Pancreas (tissue), 10 donors: ENCODE results near the gene TCF4. TPM values are rescaled to one million over a fixed set of nuclear protein-coding genes. Genes with fewer than 3 reads are reported as not detected.

ENCODE experiments used
- ATAC-seq, 4 donors: fragments of 200-7000 bp; cut with Tn5 transposase; one replicate each; pipeline versions ENCODE4 v1.8.0 to v1.9.1; 2020; ENCODE audit warnings: mild to moderate bottlenecking in 4 of 4, moderate library complexity in 4 of 4
- DNase-seq, 6 donors: peaks; one replicate each; pipeline ENCODE4 v3.0.0-alpha.2; 2020
- FAIRE-seq: peaks from 2 replicates; lab custom pipeline; 2012; peaks lifted over from hg19 to GRCh38; lab: Jason Lieb, UNC
- H3K27ac ChIP-seq, 4 donors: fragments of 200-600 bp; sonication (generic); 1 replicate in 3 of 4; 2 replicates in 1 of 4; pipeline versions ENCODE4 v1.5.0 to v1.8.0; 2020
- H3K27me3 ChIP-seq, 4 donors: fragments of 200-600 bp; one replicate each; pipeline ENCODE4 v1.8.0; 2021
- H3K36me3 ChIP-seq, 3 donors: fragments of 200-600 bp; sonication (generic) in 1 of 3; one replicate each; pipeline versions ENCODE4 v1.5.0 to v1.8.0; 2020 to 2021
- H3K4me1 ChIP-seq, 3 donors: fragments of 200-600 bp; one replicate each; pipeline ENCODE4 v1.8.0; 2021
- H3K4me3 ChIP-seq, 4 donors: fragments of 200-600 bp; sonication (generic) in 2 of 4; one replicate each; pipeline versions ENCODE4 v1.5.0 to v1.8.0; 2020 to 2021
- H3K9me3 ChIP-seq, 4 donors: fragments of 200-600 bp; one replicate each; pipeline ENCODE4 v1.8.0; 2021
- CTCF ChIP-seq, 4 donors: fragments of 200-600 bp; sonication (generic) in 3 of 4; IDR thresholded peaks; one replicate each; pipeline versions ENCODE4 v1.5.0 to v1.8.0; 2021; ENCODE audit warnings: antibody characterized with exemption in 4 of 4
- WGBS, 2 donors: extraction: QIAGEN DNeasy Blood & Tissue Kit; methylation state at CpG; one replicate each; pipeline ENCODE4 v1.1.7; 2013; 5-methylcytosine and 5-hydroxymethylcytosine counted together
- intact Hi-C, 3 donors: fragments of 100-400 bp; cut with DNase I; formaldehyde crosslinking; loops; one replicate each; pipeline versions ENCODE4 v1.11.1 to v1.14.2; 2022
- polyA plus RNA-seq, 2 donors: library from polyadenylated mRNA; stranded (reverse); fragments of 200-250 nt; gene quantifications; one replicate each; pipeline ENCODE4 v1.2.3, GENCODE V29; 2013
- total RNA-seq, 6 donors: library from RNA; stranded (reverse); fragmentation: NEBNext Ultra II Directional in 4 of 6; extraction: Animal tissue kit (Norgen Biotek cat#: 25700) in 4 of 6; gene quantifications; one replicate each; pipeline versions ENCODE4 v1.2.1 to v1.2.4, GENCODE V29; 2021 to 2023
- donor health status: healthy with polysubstance abuse.
- donor health status: DM: no; HTN: no; CAD: no; lungs with moderate emphysema.
- donor health status: DM: no; HTN: no; CAD: no.
- donor health status: control.
- donor health status: control.
- donor health status: Bipolar disorder and iron deficiency.
- donor health status: DM: yes; HTN: yes; CAD: no.
- donor health status: DM: no; HTN: no; CAD: no.
- donor health status: DM: no; HTN: no; CAD: no.
- donor health status: DM: yes; HTN: yes; CAD: no.

TCF4 gene
- total and polyA plus RNA-seq, 8 donors = 4.4 to 27.9 (median 10.5) TPM

GRCh38 chr18:55440988-55441387, 147.0 kb downstream of the TCF4 start:
- DNase-seq (no peak), FAIRE-seq (no peak)
- no peak for TF ChIP-seq CTCF (IDR thresholded peaks at IDR 0.05)

GRCh38 chr18:55439056-55439455, 148.9 kb downstream of the TCF4 start:
- Histone ChIP-seq H3K36me3 (no peaks in the 10 kb centered on the region), H3K27ac (no peak overlapping the region), H3K27me3 (no peaks in the 10 kb centered on the region), H3K4me3 (no peak overlapping the region), H3K9me3 (no peaks in the 10 kb centered on the region), H3K4me1 (no peaks in the 10 kb centered on the region)
- WGBS, 2 donors = 87 to 88% methylated on average over 3 of the region's 3 CpGs
- intact Hi-C loops = no loop called here
- no peak for TF ChIP-seq CTCF (IDR thresholded peaks at IDR 0.05)
- FAIRE-seq (no peak), ATAC-seq (no peak), DNase-seq (no peak)

More at GRCh38 chr18:55440988-55441387, 147.0 kb downstream of the TCF4 start:
- Histone ChIP-seq H3K9me3 (no peaks in the 10 kb centered on the region), H3K27me3 (no peaks in the 10 kb centered on the region), H3K36me3 (no peaks in the 10 kb centered on the region), H3K4me3 (no peak overlapping the region), H3K27ac (no peak overlapping the region), H3K4me1 (no peaks in the 10 kb centered on the region)
- intact Hi-C loops = no loop called here
- no peak for ATAC-seq

- no peak for FAIRE-seq
- no peak overlapping the region for H3K27ac ChIP-seq
- 93 to 96% methylated on average over 1 of the region's 1 CpG for WGBS, 2 donors
- DNase-seq = no peak
- H3K36me3 ChIP-seq = no peaks in the 10 kb centered on the region
- no peaks in the 10 kb centered on the region for H3K9me3 ChIP-seq
- ATAC-seq = no peak
- intact Hi-C loops = no loop called here
- TF ChIP-seq CTCF (IDR thresholded peaks at IDR 0.05) = no peak
- H3K27me3 ChIP-seq = no peaks in the 10 kb centered on the region
- no peak overlapping the region for H3K4me3 ChIP-seq
- no peaks in the 10 kb centered on the region for H3K4me1 ChIP-seq
These were observed 152.4 kb downstream of the TCF4 start for GRCh38 chr18:55435592-55435991.

GRCh38 chr18:55433648-55434047, 154.3 kb downstream of the TCF4 start:
- intact Hi-C loops = no loop called here
- 85 to 87% methylated on average over 5 of the region's 5 CpGs for WGBS, 2 donors
- no peak overlapping the region for H3K27ac ChIP-seq
- H3K4me1 ChIP-seq = no peaks in the 10 kb centered on the region
- H3K4me3 ChIP-seq = no peak overlapping the region
- DNase-seq (no peak), FAIRE-seq (no peak), ATAC-seq (no peak)
- no peak for TF ChIP-seq CTCF (IDR thresholded peaks at IDR 0.05)
- H3K27me3 ChIP-seq = no peaks in the 10 kb centered on the region
- H3K36me3 ChIP-seq = no peaks in the 10 kb centered on the region
- H3K9me3 ChIP-seq = no peaks in the 10 kb centered on the region

- intact Hi-C loops = no loop called here
- H3K9me3 ChIP-seq = no peaks in the 10 kb centered on the region
- no peak for TF ChIP-seq CTCF (IDR thresholded peaks at IDR 0.05)
- no peak overlapping the region for H3K4me3 ChIP-seq
- no peak for DNase-seq
- H3K27ac ChIP-seq = no peak overlapping the region
- H3K4me1 ChIP-seq = no peaks in the 10 kb centered on the region
- no peaks in the 10 kb centered on the region for H3K36me3 ChIP-seq
- ATAC-seq = no peak
- no peak for FAIRE-seq
- WGBS, 2 donors = 50 to 55% methylated on average over 2 of the region's 2 CpGs
- no peaks in the 10 kb centered on the region for H3K27me3 ChIP-seq
These were observed 154.9 kb downstream of the TCF4 start for GRCh38 chr18:55433140-55433539.
